Spleen (tissue), 11 donors: ENCODE data around the gene TBC1D12. TPM values are rescaled to one million over a fixed set of nuclear protein-coding genes. Genes with fewer than 3 reads are reported as not detected.
A peak's percentile ranks its signal among the peaks of the same experiment; 100 is the strongest.

Source experiments
- DNase-seq: peaks from one replicate; pipeline ENCODE4 v3.0.0-alpha.2; 2020
- H3K27ac ChIP-seq, 8 donors: fragments of 200-600 bp; sonication (generic) in 7 of 8; 1 replicate in 4 of 8; 2 replicates in 4 of 8; pipeline versions ENCODE4 v1.5.0 to v1.8.0; 2016 to 2021; ENCODE audit warnings: inconsistent platforms in 4 of 8, mild to moderate bottlenecking in 4 of 8, moderate library complexity in 1 of 8
- H3K27me3 ChIP-seq, 7 donors: fragments of 200-600 bp; sonication (generic) in 6 of 7; replicated peaks in 1 of 7; 1 replicate in 4 of 7; 2 replicates in 3 of 7; pipeline versions ENCODE4 v1.5.0 to v1.8.0; 2016 to 2021; ENCODE audit warnings: inconsistent platforms in 3 of 7, mild to moderate bottlenecking in 1 of 7
- H3K36me3 ChIP-seq, 6 donors: fragments of 200-600 bp; sonication (generic) in 5 of 6; 1 replicate in 4 of 6; 2 replicates in 2 of 6; pipeline versions ENCODE4 v1.5.0 to v1.8.0; 2016 to 2021; ENCODE audit warnings: inconsistent platforms in 2 of 6
- H3K4me1 ChIP-seq, 6 donors: fragments of 200-600 bp; sonication (generic) in 5 of 6; 1 replicate in 3 of 6; 2 replicates in 3 of 6; pipeline versions ENCODE4 v1.5.0 to v1.8.0; 2016 to 2021; ENCODE audit warnings: inconsistent platforms in 3 of 6
- H3K4me3 ChIP-seq, 8 donors: fragments of 200-600 bp; sonication (generic) in 7 of 8; 1 replicate in 4 of 8; 2 replicates in 4 of 8; pipeline versions ENCODE4 v1.5.0 to v1.8.0; 2016 to 2021; ENCODE audit warnings: inconsistent platforms in 4 of 8, mild to moderate bottlenecking in 4 of 8, moderate library complexity in 2 of 8
- H3K9me3 ChIP-seq, 8 donors: fragments of 200-600 bp; sonication (generic) in 7 of 8; 1 replicate in 4 of 8; 2 replicates in 4 of 8; pipeline versions ENCODE4 v1.5.0 to v1.8.0; 2016 to 2021; ENCODE audit warnings: inconsistent platforms in 4 of 8
- POLR2A ChIP-seq, 3 donors: fragments of 450-650 bp; IDR thresholded peaks; one replicate each; pipeline ENCODE4 v1.5.1; 2017; ENCODE audit warnings: antibody characterized with exemption in 3 of 3, mild to moderate bottlenecking in 1 of 3
- POLR2AphosphoS5 ChIP-seq, 3 donors: sonication (generic); formaldehyde crosslinking; IDR thresholded peaks; one replicate each; pipeline ENCODE4 v1.5.1; 2017; ENCODE audit warnings: antibody characterized with exemption in 3 of 3
- WGBS, 5 donors: extraction: QIAGEN DNeasy Blood & Tissue Kit in 3 of 5; methylation state at CpG; one replicate each; pipeline versions ENCODE4 v1.1.5 to v1.1.7; 2013 to 2018; 5-methylcytosine and 5-hydroxymethylcytosine counted together
- intact Hi-C: fragments of 100-400 bp; cut with DNase I; formaldehyde crosslinking; loops from one replicate; pipeline ENCODE4 v1.15.0; 2023; ENCODE audit warnings: low total_unique reads
- polyA plus RNA-seq, 3 donors: library from polyadenylated mRNA; stranded (reverse); fragments of 200-250 nt; gene quantifications; one replicate each; pipeline ENCODE4 v1.2.1, GENCODE V29; 2013
- total RNA-seq, 7 donors: library from RNA; depleted of rRNA in 3 of 7; stranded (reverse); fragments of >200 nt in 3 of 7; fragmentation: NEBNext Ultra II Directional in 4 of 7; extraction: Animal tissue kit (Norgen Biotek cat#: 25700) in 4 of 7; gene quantifications; one replicate each; pipeline versions ENCODE4 v1.1.0 to v1.2.1, GENCODE V29; 2016 to 2021
- TF ChIP-seq, protein P1 (sequence below), 11 experiments: fragments of 200-600 bp in 7 of 11; fragments of 450-650 bp in 4 of 11; sonication (generic) in 4 of 11; IDR thresholded peaks in 8 of 11; conservative IDR thresholded peaks in 3 of 11; 1 replicate in 7 of 11; 2 replicates in 4 of 11; pipeline versions ENCODE4 v1.4.0 to v1.8.0; 2016 to 2021; ENCODE audit warnings: antibody characterized with exemption in 11 of 11, inconsistent platforms in 4 of 11, mild to moderate bottlenecking in 1 of 11
- donor health status: healthy with polysubstance abuse.
- donor health status: DM: no; HTN: no; CAD: no; lungs with moderate emphysema.
- donor health status: DM: no; HTN: no; CAD: no.
- donor health status: Bipolar disorder and iron deficiency.
- donor health status: healthy.
- donor health status: DM: no; HTN: no; CAD: no.
- donor health status: DM: yes; HTN: yes; CAD: no.

TBC1D12 gene
- total and polyA plus RNA-seq, 10 donors = 6.6 to 21.6 (median 11.8) TPM

DNA sequence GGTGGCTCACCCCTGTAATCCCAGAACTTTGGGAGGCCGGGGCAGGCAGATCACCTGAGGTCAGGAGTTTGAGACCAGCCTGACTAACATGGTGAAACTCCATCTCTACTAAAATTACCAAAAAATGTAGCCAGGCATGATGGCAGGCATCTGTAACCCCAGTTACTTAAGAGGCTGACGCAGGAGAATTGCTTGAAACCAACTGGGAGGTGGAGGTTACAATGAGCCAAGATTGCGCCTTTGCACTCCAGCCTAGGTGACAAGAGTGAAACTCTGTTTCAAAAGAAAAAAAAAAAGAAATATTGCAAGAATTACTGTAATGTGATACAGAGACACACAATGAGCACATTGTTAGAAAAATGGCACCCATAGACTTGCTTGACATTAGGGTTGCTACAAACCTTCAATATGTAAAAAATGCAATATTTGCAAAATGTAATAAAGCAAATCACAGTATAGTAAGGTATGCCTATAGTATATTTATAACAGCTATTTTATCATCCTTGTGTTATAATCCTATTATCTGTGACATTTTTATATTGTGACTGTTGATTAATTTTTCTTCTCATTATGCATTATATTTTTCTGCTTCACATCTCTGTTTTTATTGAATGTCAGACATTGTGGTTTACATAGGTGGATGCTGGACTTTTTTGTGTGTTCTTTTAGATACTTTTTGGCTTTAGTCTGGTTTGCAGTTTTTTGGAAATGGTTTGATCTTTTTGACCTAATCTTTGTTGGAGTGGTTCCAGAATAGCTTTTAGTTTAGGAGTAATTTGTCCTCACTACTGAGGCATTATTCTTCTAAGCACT is 87.8 kb downstream of the TBC1D12 start:
- no peaks in the 10 kb centered on the region for H3K36me3 ChIP-seq
- H3K9me3 ChIP-seq = peaks cover 0 to 12% (median 5%) of the 10 kb centered on the region in 8 donors
- H3K27ac ChIP-seq = no peak overlapping the region
- peaks cover 0 to 3% (median 0%) of the 10 kb centered on the region in 6 donors for H3K4me1 ChIP-seq
- H3K27me3 ChIP-seq = no peaks in the 10 kb centered on the region
- H3K4me3 ChIP-seq = no peak overlapping the region
- WGBS, 5 donors = 93 to 97% (median 93%) methylated on average over 3 of the region's 3 CpGs
- DNase-seq = no peak
- intact Hi-C loops = no loop called here
- TF ChIP-seq POLR2AphosphoS5 (IDR thresholded peaks at IDR 0.05) (no peak), POLR2A (IDR thresholded peaks at IDR 0.05) (no peak)
- TF ChIP-seq, protein P1, sequence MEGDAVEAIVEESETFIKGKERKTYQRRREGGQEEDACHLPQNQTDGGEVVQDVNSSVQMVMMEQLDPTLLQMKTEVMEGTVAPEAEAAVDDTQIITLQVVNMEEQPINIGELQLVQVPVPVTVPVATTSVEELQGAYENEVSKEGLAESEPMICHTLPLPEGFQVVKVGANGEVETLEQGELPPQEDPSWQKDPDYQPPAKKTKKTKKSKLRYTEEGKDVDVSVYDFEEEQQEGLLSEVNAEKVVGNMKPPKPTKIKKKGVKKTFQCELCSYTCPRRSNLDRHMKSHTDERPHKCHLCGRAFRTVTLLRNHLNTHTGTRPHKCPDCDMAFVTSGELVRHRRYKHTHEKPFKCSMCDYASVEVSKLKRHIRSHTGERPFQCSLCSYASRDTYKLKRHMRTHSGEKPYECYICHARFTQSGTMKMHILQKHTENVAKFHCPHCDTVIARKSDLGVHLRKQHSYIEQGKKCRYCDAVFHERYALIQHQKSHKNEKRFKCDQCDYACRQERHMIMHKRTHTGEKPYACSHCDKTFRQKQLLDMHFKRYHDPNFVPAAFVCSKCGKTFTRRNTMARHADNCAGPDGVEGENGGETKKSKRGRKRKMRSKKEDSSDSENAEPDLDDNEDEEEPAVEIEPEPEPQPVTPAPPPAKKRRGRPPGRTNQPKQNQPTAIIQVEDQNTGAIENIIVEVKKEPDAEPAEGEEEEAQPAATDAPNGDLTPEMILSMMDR (IDR thresholded peaks at IDR 0.05 in 8 of 11, conservative IDR thresholded peaks at IDR 0.05 in 3 of 11) = no peak

DNA sequence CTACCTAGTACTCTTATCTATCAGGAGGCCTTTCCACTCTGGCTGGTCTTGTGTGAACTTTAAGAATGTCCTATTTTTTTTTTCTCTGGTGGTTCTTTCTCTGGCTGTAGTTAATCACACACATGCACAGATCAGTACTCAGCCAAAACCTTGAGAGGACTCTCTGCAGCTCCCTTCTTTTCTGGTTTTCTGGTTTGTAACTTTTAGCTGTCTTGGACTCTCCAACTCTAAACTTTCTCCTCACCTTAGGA is 88.4 kb downstream of the TBC1D12 start:
- Histone ChIP-seq H3K36me3 (no peaks in the 10 kb centered on the region), H3K4me3 (no peak overlapping the region), H3K4me1 (peaks cover 0 to 3% (median 0%) of the 10 kb centered on the region in 6 donors), H3K9me3 (peaks cover 0 to 12% (median 4%) of the 10 kb centered on the region in 8 donors), H3K27ac (no peak overlapping the region), H3K27me3 (no peaks in the 10 kb centered on the region)
- intact Hi-C loops = no loop called here
- no peak for TF ChIP-seq POLR2A (IDR thresholded peaks at IDR 0.05)
- TF ChIP-seq, protein P1 (IDR thresholded peaks at IDR 0.05 in 8 of 11, conservative IDR thresholded peaks at IDR 0.05 in 3 of 11) = no peak
- TF ChIP-seq POLR2AphosphoS5 (IDR thresholded peaks at IDR 0.05) = no peak
- DNase-seq = no peak

DNA sequence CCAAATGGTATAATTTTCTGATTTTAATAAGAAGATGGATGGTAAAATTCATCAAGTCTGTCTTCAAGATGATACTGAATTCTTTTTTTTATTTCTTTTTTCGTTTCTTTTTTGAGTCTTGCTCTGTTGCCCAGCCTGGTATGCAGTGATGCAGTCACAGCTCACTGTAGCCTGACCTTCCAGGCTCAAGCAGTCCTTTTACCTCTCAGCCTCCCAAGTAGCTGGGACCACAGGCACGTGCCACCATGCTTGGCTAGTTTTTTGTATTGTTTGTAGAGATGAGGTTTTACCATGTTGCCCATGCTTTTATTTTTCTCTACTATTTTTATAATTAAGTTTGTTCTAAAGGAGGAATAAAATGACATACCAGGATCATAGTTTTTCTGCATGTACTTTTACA is 91.1 kb downstream of the TBC1D12 start:
- TF ChIP-seq, protein P1 (IDR thresholded peaks at IDR 0.05 in 8 of 11, conservative IDR thresholded peaks at IDR 0.05 in 3 of 11) = no peak
- TF ChIP-seq POLR2AphosphoS5 (IDR thresholded peaks at IDR 0.05) = no peak
- no peak for TF ChIP-seq POLR2A (IDR thresholded peaks at IDR 0.05)
- DNase-seq = no peak
- Histone ChIP-seq H3K36me3 (no peaks in the 10 kb centered on the region), H3K27me3 (no peaks in the 10 kb centered on the region), H3K9me3 (no peaks in the 10 kb centered on the region), H3K4me1 (peaks cover 0 to 11% (median 2%) of the 10 kb centered on the region in 6 donors), H3K27ac (no peak overlapping the region), H3K4me3 (no peak overlapping the region)
- intact Hi-C loops = no loop called here
- 73 to 79% (median 77%) methylated on average over 2 of the region's 2 CpGs for WGBS, 5 donors

- intact Hi-C loops = no loop called here
- Histone ChIP-seq H3K4me1 (peaks cover 0 to 16% (median 0%) of the 10 kb centered on the region in 6 donors), H3K27me3 (no peaks in the 10 kb centered on the region), H3K27ac (peak overlapping the region in 6 of 8 donors; percentile 0 to 50 (median 38)), H3K36me3 (peaks cover 0 to 13% (median 0%) of the 10 kb centered on the region in 6 donors), H3K9me3 (no peaks in the 10 kb centered on the region), H3K4me3 (no peak overlapping the region)
- no peak for DNase-seq
- TF ChIP-seq, protein P1 (IDR thresholded peaks at IDR 0.05 in 8 of 11, conservative IDR thresholded peaks at IDR 0.05 in 3 of 11) = no peak
- TF ChIP-seq POLR2A (IDR thresholded peaks at IDR 0.05) (no peak), POLR2AphosphoS5 (IDR thresholded peaks at IDR 0.05) (no peak)
- WGBS, 5 donors = 70 to 88% (median 72%) methylated on average over 4 of the region's 4 CpGs
Observed at GRCh38 chr10:94496010-94496409, 93.7 kb downstream of the TBC1D12 start.
